OCI-LY3 (cell line): ENCODE data around the gene ADIRF.
"Not testable (repeated sequence)": the region's sequence is repeated elsewhere in the genome, so short reads cannot be mapped to it uniquely, and the experiment has no call there.

Source experiments
- H2AFZ ChIP-seq: fragments of 200-600, 300-600 bp; shearing (Covaris generic); 2 replicates; pipeline ENCODE4 v1.6.0; 2014; ENCODE audit warnings: antibody characterized with exemption, low read depth, low read length
- H3K27ac ChIP-seq: fragments of 200-600, 300-600 bp; sonication (generic); 2 replicates; pipeline ENCODE4 v1.5.1; 2014; ENCODE audit warnings: mild to moderate bottlenecking, low read length, moderate library complexity, mixed read lengths
- H3K27me3 ChIP-seq: fragments of 200-600, 300-600 bp; sonication (generic); 2 replicates; pipeline ENCODE4 v1.6.1; 2014; ENCODE audit warnings: low read depth, low read length, mixed read lengths
- H3K36me3 ChIP-seq: fragments of 200-600, 300-600 bp; sonication (generic); replicated peaks from 2 replicates; pipeline ENCODE3; 2014; ENCODE audit warnings: low read depth, low read length, mixed read lengths
- H3K4me1 ChIP-seq: fragments of 300-600, 200-600 bp; sonication (generic); 2 replicates; pipeline ENCODE4 v1.6.1; 2014; ENCODE audit warnings: low read length, mixed read lengths
- H3K4me2 ChIP-seq: fragments of 200-600, 300-600 bp; sonication (generic); 2 replicates; pipeline ENCODE4 v1.6.1; 2014; ENCODE audit warnings: low read length, mixed read lengths
- H3K4me3 ChIP-seq: fragments of 300-600, 200-600 bp; sonication (generic); 2 replicates; pipeline ENCODE4 v1.5.1; 2014; ENCODE audit warnings: antibody characterized with exemption, mild to moderate bottlenecking, low read length, moderate library complexity
- H3K79me2 ChIP-seq: fragments of 300-600, 200-600 bp; shearing (Covaris generic); 2 replicates; pipeline ENCODE4 v1.6.1; 2014; ENCODE audit warnings: mild to moderate bottlenecking, low read length, mixed read lengths
- H3K9ac ChIP-seq: fragments of 300-600, 200-600 bp; shearing (Covaris generic); 2 replicates; pipeline ENCODE4 v1.6.0; 2014; ENCODE audit warnings: mild to moderate bottlenecking, low read length, moderate library complexity
- H3K9me3 ChIP-seq: fragments of 200-600, 300-600 bp; shearing (Covaris generic); 2 replicates; pipeline ENCODE4 v1.6.1; 2014; ENCODE audit warnings: low read length, mixed read lengths; ENCODE audit not compliant: insufficient read depth
- H4K20me1 ChIP-seq: fragments of 200-600, 300-600 bp; sonication (generic); 2 replicates; pipeline ENCODE4 v1.6.1; 2016; ENCODE audit warnings: low read length, mixed read lengths; ENCODE audit not compliant: insufficient read depth
- EZH2phosphoT487 ChIP-seq: fragments of 200-600 bp; shearing (Covaris generic); IDR thresholded peaks from 2 replicates; pipeline ENCODE4 v1.6.1; 2018; ENCODE audit warnings: antibody characterized with exemption, mixed run types, low read depth
- TF ChIP-seq, protein P1 (sequence below): fragments of 200-600, 300-600 bp; sonication (generic); IDR thresholded peaks from 2 replicates; pipeline ENCODE4 v1.5.1; 2014; ENCODE audit warnings: antibody characterized with exemption, low read length, low read depth

The ADIRF gene

DNA sequence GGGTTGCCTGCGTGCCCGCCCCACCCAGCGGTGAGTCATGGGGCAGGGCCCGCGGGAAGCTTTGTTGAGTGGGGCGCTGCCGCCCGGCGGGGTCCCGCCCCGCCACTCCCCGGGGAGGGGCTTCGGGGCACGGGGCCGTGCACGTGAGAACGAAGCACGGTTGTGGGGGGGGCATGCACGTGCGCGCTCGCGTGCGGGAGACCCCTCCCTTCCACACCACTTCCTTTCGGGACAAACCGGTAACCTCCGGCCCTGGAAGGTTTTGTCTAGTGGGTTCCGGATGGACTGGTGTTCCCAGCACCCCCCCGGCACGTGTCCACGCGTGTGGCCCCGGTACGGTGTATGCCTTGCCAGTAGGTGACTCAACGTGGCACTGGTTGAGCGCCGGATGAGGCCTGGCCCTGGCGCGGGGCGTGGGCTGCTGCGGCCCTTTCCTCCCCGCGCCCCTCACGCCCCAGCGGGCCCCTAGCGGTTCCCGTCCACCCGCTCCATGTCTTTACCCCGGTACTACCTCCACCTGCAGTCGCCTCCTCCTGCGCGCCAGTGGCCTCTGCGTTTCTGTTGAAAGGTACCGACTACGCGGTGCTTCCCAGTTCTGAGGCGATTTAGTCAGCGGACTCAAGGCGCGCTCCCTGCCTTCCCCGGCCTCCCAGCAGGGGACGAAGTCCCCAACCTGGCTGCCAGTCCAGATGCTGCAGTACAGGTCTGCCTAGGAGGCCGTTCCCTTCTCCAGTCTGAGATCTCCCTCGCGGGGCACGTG lies 3.1 kb downstream of the ADIRF start:
- Histone ChIP-seq H3K27ac (peak overlapping the region; percentile 100), H4K20me1 (no peaks in the 10 kb centered on the region), H3K4me2 (peak overlapping the region; percentile 85), H3K9ac (peak overlapping the region; percentile 100), H3K9me3 (no peaks in the 10 kb centered on the region), H3K36me3 (peaks cover 16% of the 10 kb centered on the region), H3K79me2 (peaks cover 47% of the 10 kb centered on the region), H3K4me1 (peaks cover 43% of the 10 kb centered on the region), H3K4me3 (peak overlapping the region; percentile 98), H2AFZ (peak overlapping the region; percentile 17; the same call in 1 of the 2 replicates), H3K27me3 (no peaks in the 10 kb centered on the region)
- TF ChIP-seq, protein P1, sequence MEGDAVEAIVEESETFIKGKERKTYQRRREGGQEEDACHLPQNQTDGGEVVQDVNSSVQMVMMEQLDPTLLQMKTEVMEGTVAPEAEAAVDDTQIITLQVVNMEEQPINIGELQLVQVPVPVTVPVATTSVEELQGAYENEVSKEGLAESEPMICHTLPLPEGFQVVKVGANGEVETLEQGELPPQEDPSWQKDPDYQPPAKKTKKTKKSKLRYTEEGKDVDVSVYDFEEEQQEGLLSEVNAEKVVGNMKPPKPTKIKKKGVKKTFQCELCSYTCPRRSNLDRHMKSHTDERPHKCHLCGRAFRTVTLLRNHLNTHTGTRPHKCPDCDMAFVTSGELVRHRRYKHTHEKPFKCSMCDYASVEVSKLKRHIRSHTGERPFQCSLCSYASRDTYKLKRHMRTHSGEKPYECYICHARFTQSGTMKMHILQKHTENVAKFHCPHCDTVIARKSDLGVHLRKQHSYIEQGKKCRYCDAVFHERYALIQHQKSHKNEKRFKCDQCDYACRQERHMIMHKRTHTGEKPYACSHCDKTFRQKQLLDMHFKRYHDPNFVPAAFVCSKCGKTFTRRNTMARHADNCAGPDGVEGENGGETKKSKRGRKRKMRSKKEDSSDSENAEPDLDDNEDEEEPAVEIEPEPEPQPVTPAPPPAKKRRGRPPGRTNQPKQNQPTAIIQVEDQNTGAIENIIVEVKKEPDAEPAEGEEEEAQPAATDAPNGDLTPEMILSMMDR, result 0 out of 2 replicates have a peak, but pooled peaks have one; percentile 4
- no peak for TF ChIP-seq EZH2phosphoT487

GRCh38 chr10:86972613-86973380 lies 4.5 kb downstream of the ADIRF start:
- peaks cover 14% of the 10 kb centered on the region for H3K36me3 ChIP-seq
- H3K27me3 ChIP-seq, result no peaks in the 10 kb centered on the region
- no peak for TF ChIP-seq EZH2phosphoT487
- TF ChIP-seq, protein P1, result no peak
- H3K4me2 ChIP-seq, result no peak overlapping the region
- no peak overlapping the region for H3K4me3 ChIP-seq
- peaks cover 29% of the 10 kb centered on the region for H3K4me1 ChIP-seq
- H2AFZ ChIP-seq, result no peak overlapping the region
- no peaks in the 10 kb centered on the region for H4K20me1 ChIP-seq
- H3K27ac ChIP-seq, result no peak overlapping the region
- no peak overlapping the region for H3K9ac ChIP-seq
- H3K9me3 ChIP-seq, result no peaks in the 10 kb centered on the region
- H3K79me2 ChIP-seq, result peaks cover 34% of the 10 kb centered on the region

GRCh38 chr10:86974484-86974883 lies 6.2 kb downstream of the ADIRF start:
- no peak for TF ChIP-seq EZH2phosphoT487
- TF ChIP-seq, protein P1, result no peak
- no peak overlapping the region for H3K4me2 ChIP-seq

DNA sequence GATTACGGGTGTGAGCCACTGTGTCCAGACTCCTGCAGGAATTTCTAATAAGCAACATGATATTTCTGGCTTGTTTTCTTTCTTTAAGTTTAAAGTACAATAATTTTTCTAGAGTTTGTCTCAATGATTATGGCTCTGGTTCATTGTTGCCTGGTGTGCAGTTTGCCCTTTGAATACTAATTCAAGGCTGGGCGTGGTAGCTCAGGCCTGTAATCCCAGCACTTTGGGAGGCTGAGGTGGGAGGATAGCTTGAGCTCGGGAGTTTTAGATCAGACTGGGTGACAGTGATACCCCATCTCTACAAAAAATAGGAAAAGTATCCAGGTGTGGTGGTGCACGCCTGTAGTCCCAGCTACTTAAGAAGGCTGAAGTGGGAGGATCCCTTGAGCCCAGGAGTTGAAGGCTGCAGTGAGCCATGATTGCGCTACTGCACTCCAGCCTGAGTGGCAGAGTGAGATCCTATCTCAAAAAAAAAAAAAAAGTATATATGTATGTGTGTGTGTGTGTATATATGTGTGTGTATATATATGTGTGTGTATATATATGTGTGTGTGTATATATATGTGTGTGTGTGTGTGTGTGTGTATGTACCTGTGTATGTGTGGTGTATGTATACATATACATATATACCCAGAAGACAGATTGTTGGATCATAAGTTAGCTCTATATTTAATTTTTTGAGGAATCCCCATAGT lies 8.2 kb downstream of the ADIRF start:
- Histone ChIP-seq H3K79me2 (0 out of 2 replicates have a peak, but pooled peaks cover 2% of the 10 kb centered on the region), H3K9ac (no peak overlapping the region), H4K20me1 (no peaks in the 10 kb centered on the region), H3K4me2 (no peak overlapping the region), H3K27me3 (no peaks in the 10 kb centered on the region), H3K4me1 (peaks cover 7% of the 10 kb centered on the region), H3K27ac (no peak overlapping the region), H2AFZ (no peak overlapping the region), H3K9me3 (no peaks in the 10 kb centered on the region), H3K4me3 (no peak overlapping the region), H3K36me3 (no peaks in the 10 kb centered on the region)
- TF ChIP-seq, protein P1, result no peak
- TF ChIP-seq EZH2phosphoT487, result no peak

More at GRCh38 chr10:86974484-86974883, 6.2 kb downstream of the ADIRF start:
- Histone ChIP-seq H3K79me2 (peaks cover 17% of the 10 kb centered on the region), H3K27me3 (no peaks in the 10 kb centered on the region), H3K4me3 (no peak overlapping the region), H3K9ac (no peak overlapping the region), H3K9me3 (no peaks in the 10 kb centered on the region), H3K36me3 (peaks cover 6% of the 10 kb centered on the region), H3K4me1 (peaks cover 15% of the 10 kb centered on the region), H4K20me1 (no peaks in the 10 kb centered on the region), H3K27ac (no peak overlapping the region), H2AFZ (no peak overlapping the region)

- H2AFZ ChIP-seq, H3K27ac ChIP-seq, H3K36me3 ChIP-seq, H3K4me1 ChIP-seq, H3K4me3 ChIP-seq, H3K9me3 ChIP-seq, H3K79me2 ChIP-seq, H3K4me2 ChIP-seq, H3K9ac ChIP-seq, H4K20me1 ChIP-seq, H3K27me3 ChIP-seq: not testable (repeated sequence)
Measured at GRCh38 chr10:86978457-86978856, 10.2 kb downstream of the ADIRF start.
